ENCODE measurements around the gene LIAS. TPM values are rescaled to one million over a fixed set of nuclear protein-coding genes. Genes with fewer than 3 reads are reported as not detected.
A peak's percentile ranks its signal among the peaks of the same experiment; 100 is the strongest.

LIAS gene
- total and polyA plus RNA-seq, 7 experiments from 2014 or later, result 12.5 to 27.8 (median 16.4) TPM

- ChIA-PET POLR2A (interaction anchor here (0.6 to 0.9 kb wide), 2 partner anchors 24 to 82 kb away, joined by 3 read pairs; no protein-coding TSS in a partner anchor), CTCF (no interaction called here)
- Mint-ChIP-seq H3K4me1 (no peaks in the 10 kb centered on the region), H3K27ac (peak overlapping the region in 1 of 9 donors; percentile 35), H3K9me3 (no peaks in the 10 kb centered on the region), H3K4me3 (no peak overlapping the region), H3K36me3 (peaks cover 0 to 12% (median 6%) of the 10 kb centered on the region in 5 donors), H3K27me3 (no peaks in the 10 kb centered on the region)
- Histone ChIP-seq H3K4me3 (ENCODE audit: low read length) (no peak overlapping the region), H3K27ac (ENCODE audit: low read depth, low read length) (no peak overlapping the region), H3K27me3 (ENCODE audit: control insufficient read depth in 2 of 2, insufficient read depth in 2 of 2, low read length in 2 of 2) (no peaks in the 10 kb centered on the region), H3K4me1 (ENCODE audit: control insufficient read depth in 2 of 2, insufficient read depth in 2 of 2, low read length in 2 of 2) (no peaks in the 10 kb centered on the region), H3K36me3 (ENCODE audit: control insufficient read depth in 2 of 3, insufficient read depth in 3 of 3, low read length in 3 of 3) (peaks cover 0 to 22% (median 0%) of the 10 kb centered on the region in 3 experiments), H3K9me3 (ENCODE audit: control insufficient read depth in 2 of 3, low read length in 3 of 3) (no peaks in the 10 kb centered on the region)
- DNase-seq (no peak), ATAC-seq (no peak)
- intact Hi-C loops (cut with micrococcal nuclease), result no loop called here
Observed at GRCh38 chr4:39476187-39476895, 17.5 kb downstream of the LIAS start.

GRCh38 chr4:39480251-39480650 is 21.4 kb downstream of the LIAS start:
- Histone ChIP-seq H3K9me3 (ENCODE audit: control insufficient read depth in 2 of 3, low read length in 3 of 3) (no peaks in the 10 kb centered on the region), H3K36me3 (ENCODE audit: control insufficient read depth in 2 of 3, insufficient read depth in 3 of 3, low read length in 3 of 3) (peaks cover 0 to 11% (median 0%) of the 10 kb centered on the region in 3 experiments), H3K27me3 (ENCODE audit: control insufficient read depth in 2 of 2, insufficient read depth in 2 of 2, low read length in 2 of 2) (no peaks in the 10 kb centered on the region), H3K4me3 (ENCODE audit: low read length) (no peak overlapping the region), H3K4me1 (ENCODE audit: control insufficient read depth in 2 of 2, insufficient read depth in 2 of 2, low read length in 2 of 2) (no peaks in the 10 kb centered on the region), H3K27ac (ENCODE audit: low read depth, low read length) (no peak overlapping the region)
- Mint-ChIP-seq H3K4me3 (no peak overlapping the region), H3K27ac (peak overlapping the region in 1 of 9 donors; percentile 51), H3K9me3 (peaks cover 0 to 10% (median 2%) of the 10 kb centered on the region in 11 donors), H3K36me3 (peaks cover 0 to 6% (median 0%) of the 10 kb centered on the region in 5 donors), H3K4me1 (no peaks in the 10 kb centered on the region), H3K27me3 (no peaks in the 10 kb centered on the region)
- DNase-seq (no peak), ATAC-seq (no peak)
- ChIA-PET CTCF (no interaction called here), POLR2A (no interaction called here)
- intact Hi-C loops (cut with micrococcal nuclease), result no loop called here

GRCh38 chr4:39480902-39481695 is 22.2 kb downstream of the LIAS start:
- Histone ChIP-seq H3K36me3 (ENCODE audit: control insufficient read depth in 2 of 3, insufficient read depth in 3 of 3, low read length in 3 of 3) (peaks cover 0 to 10% (median 0%) of the 10 kb centered on the region in 3 experiments), H3K27me3 (ENCODE audit: control insufficient read depth in 2 of 2, insufficient read depth in 2 of 2, low read length in 2 of 2) (no peaks in the 10 kb centered on the region), H3K9me3 (ENCODE audit: control insufficient read depth in 2 of 3, low read length in 3 of 3) (no peaks in the 10 kb centered on the region), H3K4me1 (ENCODE audit: control insufficient read depth in 2 of 2, insufficient read depth in 2 of 2, low read length in 2 of 2) (no peaks in the 10 kb centered on the region), H3K4me3 (ENCODE audit: low read length) (no peak overlapping the region), H3K27ac (ENCODE audit: low read depth, low read length) (no peak overlapping the region)
- DNase-seq, result no peak
- ChIA-PET CTCF (no interaction called here), POLR2A (no interaction called here)
- Mint-ChIP-seq H3K27me3 (no peaks in the 10 kb centered on the region), H3K36me3 (peaks cover 0 to 4% (median 0%) of the 10 kb centered on the region in 5 donors), H3K9me3 (peaks cover 0 to 12% (median 2%) of the 10 kb centered on the region in 11 donors), H3K27ac (peak overlapping the region in 1 of 9 donors; percentile 47), H3K4me3 (no peak overlapping the region), H3K4me1 (no peaks in the 10 kb centered on the region)
- ATAC-seq, result peak; percentile 29
- intact Hi-C loops (cut with micrococcal nuclease), result no loop called here

- Mint-ChIP-seq H3K9me3 (peaks cover 0 to 12% (median 2%) of the 10 kb centered on the region in 11 donors), H3K36me3 (peaks cover 0 to 4% (median 0%) of the 10 kb centered on the region in 5 donors), H3K4me3 (no peak overlapping the region), H3K4me1 (peaks cover 0 to 2% (median 0%) of the 10 kb centered on the region in 7 donors), H3K27ac (no peak overlapping the region), H3K27me3 (no peaks in the 10 kb centered on the region)
- Histone ChIP-seq H3K27ac (ENCODE audit: low read depth, low read length) (no peak overlapping the region), H3K27me3 (ENCODE audit: control insufficient read depth in 2 of 2, insufficient read depth in 2 of 2, low read length in 2 of 2) (no peaks in the 10 kb centered on the region), H3K9me3 (ENCODE audit: control insufficient read depth in 2 of 3, low read length in 3 of 3) (no peaks in the 10 kb centered on the region), H3K36me3 (ENCODE audit: control insufficient read depth in 2 of 3, insufficient read depth in 3 of 3, low read length in 3 of 3) (no peaks in the 10 kb centered on the region), H3K4me1 (ENCODE audit: control insufficient read depth in 2 of 2, insufficient read depth in 2 of 2, low read length in 2 of 2) (no peaks in the 10 kb centered on the region), H3K4me3 (ENCODE audit: low read length) (no peak overlapping the region)
- ChIA-PET CTCF (no interaction called here), POLR2A (no interaction called here)
- no peak for DNase-seq
- intact Hi-C loops (cut with micrococcal nuclease), result no loop called here
- peak; percentile 36 for ATAC-seq
Observed at GRCh38 chr4:39484582-39485272, 25.9 kb downstream of the LIAS start.

- H3K4me3 ChIP-seq (ENCODE audit: low read length), result no peak overlapping the region
- Mint-ChIP-seq H3K36me3 (no peaks in the 10 kb centered on the region), H3K4me3 (no peak overlapping the region), H3K27ac (no peak overlapping the region), H3K4me1 (peaks cover 0 to 2% (median 0%) of the 10 kb centered on the region in 7 donors), H3K9me3 (peaks cover 0 to 12% (median 2%) of the 10 kb centered on the region in 11 donors), H3K27me3 (no peaks in the 10 kb centered on the region)
- H3K36me3 ChIP-seq (ENCODE audit: control insufficient read depth in 2 of 3, insufficient read depth in 3 of 3, low read length in 3 of 3), result no peaks in the 10 kb centered on the region
- no peaks in the 10 kb centered on the region for H3K9me3 ChIP-seq (ENCODE audit: control insufficient read depth in 2 of 3, low read length in 3 of 3)
- no peak overlapping the region for H3K27ac ChIP-seq (ENCODE audit: low read depth, low read length)
- POLR2A ChIA-PET, result interaction anchor here (0.6 kb wide), 1 partner anchor 85 kb away, joined by 4 read pairs; no protein-coding TSS in a partner anchor
- no peaks in the 10 kb centered on the region for H3K4me1 ChIP-seq (ENCODE audit: control insufficient read depth in 2 of 2, insufficient read depth in 2 of 2, low read length in 2 of 2)
- CTCF ChIA-PET, result no interaction called here
- intact Hi-C loops (cut with micrococcal nuclease), result no loop called here
- ATAC-seq (no peak), DNase-seq (no peak)
- no peaks in the 10 kb centered on the region for H3K27me3 ChIP-seq (ENCODE audit: control insufficient read depth in 2 of 2, insufficient read depth in 2 of 2, low read length in 2 of 2)
Observed at GRCh38 chr4:39486221-39486804, 27.5 kb downstream of the LIAS start.

GRCh38 chr4:39490322-39490721 is 31.5 kb downstream of the LIAS start:
- no peaks in the 10 kb centered on the region for H3K4me1 ChIP-seq (ENCODE audit: control insufficient read depth in 2 of 2, insufficient read depth in 2 of 2, low read length in 2 of 2)
- H3K4me1 Mint-ChIP-seq, result peaks cover 0 to 2% (median 0%) of the 10 kb centered on the region in 7 donors
- H3K9me3 Mint-ChIP-seq, result peaks cover 0 to under 1% (median 0%) of the 10 kb centered on the region in 11 donors
- DNase-seq (no peak), ATAC-seq (no peak)
- intact Hi-C loops (cut with micrococcal nuclease), result no loop called here
- no peaks in the 10 kb centered on the region for H3K36me3 ChIP-seq (ENCODE audit: control insufficient read depth in 2 of 3, insufficient read depth in 3 of 3, low read length in 3 of 3)
- H3K27me3 ChIP-seq (ENCODE audit: control insufficient read depth in 2 of 2, insufficient read depth in 2 of 2, low read length in 2 of 2), result no peaks in the 10 kb centered on the region
- H3K9me3 ChIP-seq (ENCODE audit: control insufficient read depth in 2 of 3, low read length in 3 of 3), result no peaks in the 10 kb centered on the region
- H3K27ac Mint-ChIP-seq, result no peak overlapping the region
- CTCF ChIA-PET, result no interaction called here
- POLR2A ChIA-PET, result no interaction called here
- no peak overlapping the region for H3K4me3 ChIP-seq (ENCODE audit: low read length)
- H3K27ac ChIP-seq (ENCODE audit: low read depth, low read length), result no peak overlapping the region
- H3K36me3 Mint-ChIP-seq, result no peaks in the 10 kb centered on the region
- H3K4me3 Mint-ChIP-seq, result no peak overlapping the region
- H3K27me3 Mint-ChIP-seq, result no peaks in the 10 kb centered on the region
